Hepatocyte (in vitro differentiated cells): Measurements from ENCODE around the gene UBE2E2.

Experiments
- EZH2 ChIP-seq: fragments of 200-600 bp; sonication (generic); IDR thresholded peaks from 2 replicates; pipeline ENCODE4 v1.6.1; 2016; ENCODE audit warnings: antibody characterized with exemption, mild to moderate bottlenecking, borderline replicate concordance
- TF ChIP-seq, protein P1 (sequence below): fragments of 200-600 bp; sonication (generic); IDR thresholded peaks from 2 replicates; pipeline ENCODE4 v1.5.1; 2016; ENCODE audit warnings: antibody characterized with exemption, mild to moderate bottlenecking; ENCODE audit not compliant: poor library complexity

DNA sequence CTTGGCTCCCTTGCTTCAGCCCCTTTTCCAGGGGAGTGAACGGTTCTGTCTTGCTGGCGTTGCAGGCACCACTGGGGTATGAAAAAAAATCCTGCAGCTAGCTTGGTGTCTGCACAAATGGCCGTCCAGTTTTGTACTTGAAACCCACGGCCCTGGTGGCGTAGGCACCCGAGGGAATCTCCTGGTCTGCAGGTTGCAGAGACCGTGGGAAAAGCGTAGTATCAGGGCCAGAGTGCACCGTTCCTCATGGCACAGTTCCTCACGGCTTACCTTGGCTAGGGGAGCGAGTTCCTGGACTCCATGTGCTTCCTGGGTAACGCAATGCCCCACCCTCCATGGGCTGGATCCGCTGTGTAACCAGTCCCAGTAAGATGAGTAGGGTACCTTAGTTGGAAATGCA lies 214.9 kb downstream of the UBE2E2 start:
- TF ChIP-seq, protein P1, sequence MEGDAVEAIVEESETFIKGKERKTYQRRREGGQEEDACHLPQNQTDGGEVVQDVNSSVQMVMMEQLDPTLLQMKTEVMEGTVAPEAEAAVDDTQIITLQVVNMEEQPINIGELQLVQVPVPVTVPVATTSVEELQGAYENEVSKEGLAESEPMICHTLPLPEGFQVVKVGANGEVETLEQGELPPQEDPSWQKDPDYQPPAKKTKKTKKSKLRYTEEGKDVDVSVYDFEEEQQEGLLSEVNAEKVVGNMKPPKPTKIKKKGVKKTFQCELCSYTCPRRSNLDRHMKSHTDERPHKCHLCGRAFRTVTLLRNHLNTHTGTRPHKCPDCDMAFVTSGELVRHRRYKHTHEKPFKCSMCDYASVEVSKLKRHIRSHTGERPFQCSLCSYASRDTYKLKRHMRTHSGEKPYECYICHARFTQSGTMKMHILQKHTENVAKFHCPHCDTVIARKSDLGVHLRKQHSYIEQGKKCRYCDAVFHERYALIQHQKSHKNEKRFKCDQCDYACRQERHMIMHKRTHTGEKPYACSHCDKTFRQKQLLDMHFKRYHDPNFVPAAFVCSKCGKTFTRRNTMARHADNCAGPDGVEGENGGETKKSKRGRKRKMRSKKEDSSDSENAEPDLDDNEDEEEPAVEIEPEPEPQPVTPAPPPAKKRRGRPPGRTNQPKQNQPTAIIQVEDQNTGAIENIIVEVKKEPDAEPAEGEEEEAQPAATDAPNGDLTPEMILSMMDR = no peak
- TF ChIP-seq EZH2 = no peak
